Neuronal stem cell (in vitro differentiated cells): ENCODE measurements around the gene RNLS.
A peak's percentile ranks its signal among the peaks of the same experiment; 100 is the strongest.

Experiments
- DNase-seq: peaks from one replicate; pipeline ENCODE4 v3.0.0-alpha.2; 2013; ENCODE audit warnings: low spot score
- H2AFZ ChIP-seq: one replicate; pipeline ENCODE4 v1.6.1; 2013; ENCODE audit warnings: mild to moderate bottlenecking, low read length, inconsistent platforms
- H2AK5ac ChIP-seq: 2 replicates; pipeline ENCODE4 v1.6.1; 2013; ENCODE audit warnings: low read depth, mild to moderate bottlenecking, inconsistent platforms, low read length, moderate library complexity, mixed read lengths
- H2BK120ac ChIP-seq: 2 replicates; pipeline ENCODE4 v1.6.1; 2013; ENCODE audit warnings: low read depth, mild to moderate bottlenecking, inconsistent platforms, low read length, moderate library complexity, mixed read lengths
- H2BK12ac ChIP-seq: one replicate; pipeline ENCODE4 v1.6.1; 2013; ENCODE audit warnings: low read length, inconsistent platforms
- H2BK15ac ChIP-seq: 2 replicates; pipeline ENCODE4 v1.6.1; 2013; ENCODE audit warnings: mild to moderate bottlenecking, low read length, inconsistent platforms, mixed read lengths
- H2BK5ac ChIP-seq: one replicate; pipeline ENCODE4 v1.6.1; 2013; ENCODE audit warnings: inconsistent platforms, mild to moderate bottlenecking, low read length, moderate library complexity
- H3K14ac ChIP-seq: one replicate; pipeline ENCODE4 v1.6.1; 2013; ENCODE audit warnings: low read length, inconsistent platforms
- H3K18ac ChIP-seq: 2 replicates; pipeline ENCODE4 v1.6.1; 2013; ENCODE audit warnings: low read length, inconsistent platforms
- H3K23ac ChIP-seq: 2 replicates; pipeline ENCODE4 v1.6.1; 2013; ENCODE audit warnings: low read depth, mild to moderate bottlenecking, mixed read lengths, low read length, inconsistent platforms; ENCODE audit not compliant: poor library complexity
- H3K27ac ChIP-seq: replicated peaks from 3 replicates; pipeline ENCODE4 v1.5.1; 2013; ENCODE audit warnings: low read length, inconsistent platforms
- H3K27me3 ChIP-seq, 3 experiments: 2 replicates each; pipeline ENCODE4 v1.6.1; 2013; ENCODE audit warnings: low read length in 3 of 3, mild to moderate bottlenecking in 2 of 3, inconsistent platforms in 1 of 3, low read depth in 1 of 3, mixed read lengths in 1 of 3, moderate library complexity in 1 of 3; ENCODE audit not compliant: control insufficient read depth in 3 of 3, insufficient read depth in 3 of 3
- H3K36me3 ChIP-seq, 2 donors: replicated peaks in 1 of 2; 2 replicates each; pipeline ENCODE4 v1.6.1; 2013; ENCODE audit warnings: low read length in 2 of 2; ENCODE audit not compliant: control insufficient read depth in 2 of 2, insufficient read depth in 2 of 2
- H3K4ac ChIP-seq: 2 replicates; pipeline ENCODE4 v1.6.1; 2013; ENCODE audit warnings: inconsistent platforms, mild to moderate bottlenecking, low read length, moderate library complexity
- H3K4me1 ChIP-seq, 2 donors: 1 replicate in 1 of 2; 2 replicates in 1 of 2; pipeline ENCODE4 v1.6.1; 2013; ENCODE audit warnings: low read length in 2 of 2, low read depth in 1 of 2; ENCODE audit not compliant: control insufficient read depth in 2 of 2, insufficient read depth in 1 of 2
- H3K4me2 ChIP-seq: one replicate; pipeline ENCODE4 v1.6.1; 2013; ENCODE audit warnings: mild to moderate bottlenecking, low read length, inconsistent platforms; ENCODE audit not compliant: insufficient read depth, poor library complexity, severe bottlenecking
- H3K4me3 ChIP-seq, 2 donors: 2 replicates each; pipeline ENCODE4 v1.5.1; 2013; ENCODE audit warnings: low read length in 2 of 2, mild to moderate bottlenecking in 2 of 2, inconsistent platforms in 1 of 2, moderate library complexity in 1 of 2
- H3K79me1 ChIP-seq: one replicate; pipeline ENCODE4 v1.6.1; 2013; ENCODE audit warnings: low read depth, mild to moderate bottlenecking, inconsistent platforms, low read length, moderate library complexity
- H3K9ac ChIP-seq: one replicate; pipeline ENCODE4 v1.6.1; 2013; ENCODE audit warnings: mild to moderate bottlenecking, low read depth, low read length, inconsistent platforms; ENCODE audit not compliant: poor library complexity
- H3K9me3 ChIP-seq, 2 donors: replicated peaks in 1 of 2; 2 replicates each; pipeline versions ENCODE3 to v1.6.1; 2013; ENCODE audit warnings: low read length in 2 of 2, mild to moderate bottlenecking in 2 of 2, inconsistent platforms in 1 of 2, low read depth in 1 of 2, mixed read lengths in 1 of 2, moderate library complexity in 1 of 2; ENCODE audit not compliant: control insufficient read depth in 2 of 2, insufficient read depth in 1 of 2
- H4K8ac ChIP-seq: one replicate; pipeline ENCODE4 v1.6.1; 2013; ENCODE audit warnings: low read depth, mild to moderate bottlenecking, inconsistent platforms, low read length, moderate library complexity
- H4K91ac ChIP-seq: one replicate; pipeline ENCODE4 v1.6.1; 2013; ENCODE audit warnings: low read length, low read depth, mild to moderate bottlenecking, inconsistent platforms; ENCODE audit not compliant: poor library complexity
- WGBS, 2 donors: extraction: QIAGEN DNeasy Blood & Tissue Kit; methylation state at CpG; one replicate each; pipeline ENCODE4 v1.1.7; 2013; ENCODE audit warnings: missing lambda C conversion rate in 2 of 2, mixed read lengths in 1 of 2; ENCODE audit not compliant: insufficient read length in 2 of 2, insufficient replicate concordance in 1 of 2; ENCODE audit errors: extremely low coverage in 2 of 2; 5-methylcytosine and 5-hydroxymethylcytosine counted together

The RNLS gene

DNA sequence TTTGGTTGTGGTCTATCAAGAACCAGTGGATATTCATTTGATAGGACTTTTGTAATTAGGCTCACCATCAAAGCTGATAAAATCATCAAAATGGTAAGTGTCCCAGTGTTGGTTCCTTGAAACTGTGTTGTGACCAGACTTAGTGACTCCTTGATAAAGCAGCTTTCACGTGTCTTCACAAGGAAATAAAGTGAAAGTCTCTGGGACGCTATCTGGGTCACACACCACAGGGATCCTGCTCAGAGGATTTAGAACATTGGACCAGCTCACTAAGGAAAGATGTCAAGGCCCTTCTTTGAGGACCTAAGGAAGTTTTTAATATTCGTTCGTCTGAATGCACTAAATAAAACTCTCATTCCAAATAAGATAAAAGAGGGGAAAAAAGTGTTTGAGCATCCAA, 193.1 kb downstream of the RNLS start:
- H2BK5ac ChIP-seq, result no peak overlapping the region
- H3K9ac ChIP-seq, result no peak overlapping the region
- H3K79me1 ChIP-seq, result no peaks in the 10 kb centered on the region
- no peaks in the 10 kb centered on the region for H3K27me3 ChIP-seq
- H4K8ac ChIP-seq, result no peak overlapping the region
- no peak overlapping the region for H3K14ac ChIP-seq
- no peaks in the 10 kb centered on the region for H3K9me3 ChIP-seq
- no peak overlapping the region for H4K91ac ChIP-seq
- peaks cover 0 to 2% of the 10 kb centered on the region in 2 donors for H3K4me1 ChIP-seq
- no CpG with 5 or more reads among the region's 4 CpGs for WGBS, 2 donors
- no peak overlapping the region for H3K23ac ChIP-seq
- H3K4ac ChIP-seq, result no peak overlapping the region
- no peak overlapping the region for H2AFZ ChIP-seq
- H2BK120ac ChIP-seq, result no peak overlapping the region
- no peaks in the 10 kb centered on the region for H3K36me3 ChIP-seq
- no peak overlapping the region for H3K4me3 ChIP-seq
- no peak overlapping the region for H2BK12ac ChIP-seq
- H2AK5ac ChIP-seq, result no peak overlapping the region
- no peak overlapping the region for H2BK15ac ChIP-seq
- no peak for DNase-seq
- no peak overlapping the region for H3K4me2 ChIP-seq
- H3K18ac ChIP-seq, result no peak overlapping the region
- no peak overlapping the region for H3K27ac ChIP-seq

GRCh38 chr10:88389456-88389855, 193.7 kb downstream of the RNLS start:
- H3K36me3 ChIP-seq, result no peaks in the 10 kb centered on the region
- no peak overlapping the region for H2BK15ac ChIP-seq
- no peaks in the 10 kb centered on the region for H3K9me3 ChIP-seq
- H3K9ac ChIP-seq, result no peak overlapping the region
- no peak overlapping the region for H4K8ac ChIP-seq
- no peaks in the 10 kb centered on the region for H3K27me3 ChIP-seq
- H3K23ac ChIP-seq, result no peak overlapping the region
- H3K27ac ChIP-seq, result no peak overlapping the region
- no peak overlapping the region for H3K4ac ChIP-seq
- no peak overlapping the region for H3K4me3 ChIP-seq
- no peak overlapping the region for H3K14ac ChIP-seq
- no peak overlapping the region for H3K4me2 ChIP-seq
- H4K91ac ChIP-seq, result no peak overlapping the region
- H2BK12ac ChIP-seq, result no peak overlapping the region
- H3K79me1 ChIP-seq, result no peaks in the 10 kb centered on the region
- no peak overlapping the region for H2AFZ ChIP-seq
- peaks cover 0 to 2% of the 10 kb centered on the region in 2 donors for H3K4me1 ChIP-seq
- no peak overlapping the region for H2AK5ac ChIP-seq
- DNase-seq, result no peak
- no peak overlapping the region for H2BK120ac ChIP-seq
- no CpG with 5 or more reads among the region's 3 CpGs for WGBS, 2 donors
- no peak overlapping the region for H3K18ac ChIP-seq
- no peak overlapping the region for H2BK5ac ChIP-seq

GRCh38 chr10:88388324-88388723, 194.8 kb downstream of the RNLS start:
- H2AFZ ChIP-seq, result no peak overlapping the region
- no peaks in the 10 kb centered on the region for H3K36me3 ChIP-seq
- no peak overlapping the region for H3K4me3 ChIP-seq
- no peak overlapping the region for H2BK15ac ChIP-seq
- H3K23ac ChIP-seq, result no peak overlapping the region
- no peak overlapping the region for H3K14ac ChIP-seq
- DNase-seq, result no peak
- H4K91ac ChIP-seq, result no peak overlapping the region
- H3K27ac ChIP-seq, result no peak overlapping the region
- no peaks in the 10 kb centered on the region for H3K9me3 ChIP-seq
- H3K79me1 ChIP-seq, result no peaks in the 10 kb centered on the region
- H3K9ac ChIP-seq, result no peak overlapping the region
- peaks cover 0 to 2% of the 10 kb centered on the region in 2 donors for H3K4me1 ChIP-seq
- H2BK5ac ChIP-seq, result no peak overlapping the region
- no peak overlapping the region for H3K18ac ChIP-seq
- no peak overlapping the region for H3K4ac ChIP-seq
- no peak overlapping the region for H2BK12ac ChIP-seq
- H2BK120ac ChIP-seq, result no peak overlapping the region
- no peak overlapping the region for H4K8ac ChIP-seq
- no peaks in the 10 kb centered on the region for H3K27me3 ChIP-seq
- H2AK5ac ChIP-seq, result no peak overlapping the region
- H3K4me2 ChIP-seq, result no peak overlapping the region

GRCh38 chr10:88386821-88387773, 196.0 kb downstream of the RNLS start:
- no peak overlapping the region for H3K9ac ChIP-seq
- WGBS, 2 donors, result no CpG with 5 or more reads among the region's 6 CpGs
- H2BK15ac ChIP-seq, result no peak overlapping the region
- H3K4me3 ChIP-seq, result no peak overlapping the region
- no peak overlapping the region for H3K23ac ChIP-seq
- H2AK5ac ChIP-seq, result no peak overlapping the region
- H3K27me3 ChIP-seq, result no peaks in the 10 kb centered on the region
- H3K36me3 ChIP-seq, result no peaks in the 10 kb centered on the region
- H4K91ac ChIP-seq, result no peak overlapping the region
- no peak overlapping the region for H2BK12ac ChIP-seq
- H3K9me3 ChIP-seq, result no peaks in the 10 kb centered on the region
- no peak overlapping the region for H3K18ac ChIP-seq
- H2BK5ac ChIP-seq, result no peak overlapping the region
- H3K4me1 ChIP-seq, result peaks cover 0 to 2% of the 10 kb centered on the region in 2 donors
- DNase-seq, result peak; percentile 29
- H3K27ac ChIP-seq, result no peak overlapping the region
- H4K8ac ChIP-seq, result no peak overlapping the region
- no peak overlapping the region for H3K14ac ChIP-seq
- H3K4me2 ChIP-seq, result no peak overlapping the region
- peak overlapping the region; percentile 70 for H2AFZ ChIP-seq
- no peak overlapping the region for H2BK120ac ChIP-seq
- H3K4ac ChIP-seq, result no peak overlapping the region
- H3K79me1 ChIP-seq, result no peaks in the 10 kb centered on the region
